Stomach (tissue), 4 donors: Measurements from ENCODE around the gene ADCY7.

Experiments
- CTCF ChIP-seq, 7 experiments: fragments of 450-650 bp in 4 of 7; fragments of 200-600 bp in 3 of 7; sonication (generic) in 3 of 7; IDR thresholded peaks; one replicate each; pipeline ENCODE4 v1.5.1; 2016 to 2019; ENCODE audit warnings: antibody characterized with exemption in 7 of 7, control low read depth in 2 of 7, mild to moderate bottlenecking in 1 of 7
- POLR2A ChIP-seq, 4 donors: fragments of 450-650 bp; IDR thresholded peaks; one replicate each; pipeline ENCODE4 v1.6.1; 2016; ENCODE audit warnings: antibody characterized with exemption in 4 of 4, control low read depth in 2 of 4, mild to moderate bottlenecking in 1 of 4, moderate library complexity in 1 of 4

- TF ChIP-seq CTCF (IDR thresholded peaks at IDR 0.05) (no peak), POLR2A (IDR thresholded peaks at IDR 0.05) (no peak)
These were observed 3.6 kb downstream of the ADCY7 start for GRCh38 chr16:50269769-50270509.
